BE2C (cell line): Measurements from ENCODE around the gene MRLN.

Experiments
- DNase-seq: peaks from one replicate; pipeline ENCODE4 v3.0.0-alpha.2; 2020
- H3K27me3 ChIP-seq: fragments of 250-450 bp; sonication (Bioruptor Pico); 2 replicates; pipeline ENCODE4 v1.5.1; 2020; ENCODE audit warnings: mild to moderate bottlenecking
- H3K36me3 ChIP-seq: fragments of 250-450 bp; sonication (Bioruptor Pico); 2 replicates; pipeline ENCODE4 v1.5.1; 2020; ENCODE audit warnings: mild to moderate bottlenecking
- H3K4me1 ChIP-seq: fragments of 250-450 bp; sonication (Bioruptor Pico); 2 replicates; pipeline ENCODE4 v1.5.1; 2020
- H3K4me3 ChIP-seq: 2 replicates; pipeline ENCODE4 v1.5.1; 2011; ENCODE audit warnings: low read depth, low read length
- H3K9me3 ChIP-seq: fragments of 250-450 bp; sonication (Bioruptor Pico); 2 replicates; pipeline ENCODE4 v1.5.1; 2020
- CTCF ChIP-seq: IDR thresholded peaks from 2 replicates; pipeline ENCODE4 v1.5.1; 2012; ENCODE audit warnings: mild to moderate bottlenecking, low read depth, low read length

Gene MRLN

GRCh38 chr10:59718257-59718656 is 35.0 kb downstream of the MRLN start:
- Histone ChIP-seq H3K4me3 (no peak overlapping the region), H3K9me3 (no peaks in the 10 kb centered on the region; the same call in 1 of the 2 replicates), H3K4me1 (no peaks in the 10 kb centered on the region), H3K27me3 (no peaks in the 10 kb centered on the region), H3K36me3 (no peaks in the 10 kb centered on the region)
- DNase-seq, result no peak
- no peak for TF ChIP-seq CTCF

- no peaks in the 10 kb centered on the region; the same call in 1 of the 2 replicates for H3K4me1 ChIP-seq
- no peak for TF ChIP-seq CTCF
- DNase-seq, result no peak
- H3K9me3 ChIP-seq, result no peaks in the 10 kb centered on the region
- H3K27me3 ChIP-seq, result no peaks in the 10 kb centered on the region
- H3K4me3 ChIP-seq, result no peak overlapping the region
- H3K36me3 ChIP-seq, result no peaks in the 10 kb centered on the region
These were observed 39.9 kb downstream of the MRLN start for GRCh38 chr10:59713196-59713821.

- TF ChIP-seq CTCF, result no peak
- Histone ChIP-seq H3K36me3 (no peaks in the 10 kb centered on the region), H3K27me3 (no peaks in the 10 kb centered on the region), H3K9me3 (no peaks in the 10 kb centered on the region), H3K4me3 (no peak overlapping the region), H3K4me1 (no peaks in the 10 kb centered on the region; the same call in 1 of the 2 replicates)
- peak; percentile 7 for DNase-seq
These were observed 41.3 kb downstream of the MRLN start for GRCh38 chr10:59711871-59712494.

GRCh38 chr10:59709395-59710125 is 43.7 kb downstream of the MRLN start, which contains the start of gene SLC16A9:
SLC16A9 (minus strand) TSS chr10:59709850; CDS start chr10:59684291, 25,559 bp downstream.
- peak within 1 kb of the TSS; percentile 77 for H3K4me3 ChIP-seq
- TF ChIP-seq CTCF, result peak; percentile 41
- H3K27me3 ChIP-seq, result no peaks in the 10 kb centered on the region
- H3K9me3 ChIP-seq, result no peaks in the 10 kb centered on the region
- H3K4me1 ChIP-seq, result no peaks in the 10 kb centered on the region; the same call in 1 of the 2 replicates
- peak; percentile 75 for DNase-seq
- no peaks in the 10 kb centered on the region for H3K36me3 ChIP-seq

GRCh38 chr10:59708816-59709394 is 44.4 kb downstream of the MRLN start:
- H3K9me3 ChIP-seq, result no peaks in the 10 kb centered on the region
- no peaks in the 10 kb centered on the region for H3K27me3 ChIP-seq
- peak overlapping the region; percentile 77 for H3K4me3 ChIP-seq
- no peaks in the 10 kb centered on the region; the same call in 1 of the 2 replicates for H3K4me1 ChIP-seq
- TF ChIP-seq CTCF, result no peak
- no peaks in the 10 kb centered on the region for H3K36me3 ChIP-seq
- peak; percentile 37 for DNase-seq
